H1 (cell line): ENCODE measurements around the gene PTEN. TPM values are rescaled to one million over a fixed set of nuclear protein-coding genes. Genes with fewer than 3 reads are reported as not detected.

Source experiments
- ASH2L ChIP-seq: fragments of 200-600, 300-600 bp; sonication (generic); IDR thresholded peaks from one replicate; pipeline ENCODE4 v1.7.1; 2017; ENCODE audit warnings: low read length
- CHD7 ChIP-seq: fragments of 300-600 bp; sonication (generic); IDR thresholded peaks from 2 replicates; pipeline ENCODE4 v1.7.1; 2012; ENCODE audit warnings: low read length, moderate library complexity, mild to moderate bottlenecking, inconsistent platforms; ENCODE audit not compliant: insufficient replicate concordance
- CTBP2 ChIP-seq: IDR thresholded peaks from 2 replicates; pipeline ENCODE4 v1.7.0; 2011; ENCODE audit warnings: borderline replicate concordance, mild to moderate bottlenecking, moderate library complexity, mixed read lengths, low read length; ENCODE audit not compliant: insufficient read depth, insufficient read length
- KDM4A ChIP-seq: IDR thresholded peaks from one replicate; pipeline ENCODE4 v1.7.1; 2012; ENCODE audit warnings: low read depth, mild to moderate bottlenecking, moderate library complexity, low read length, inconsistent platforms; ENCODE audit not compliant: severe bottlenecking
- SP1 ChIP-seq: IDR thresholded peaks from 2 replicates; pipeline ENCODE4 v1.6.1; 2011; ENCODE audit warnings: low read depth, low read length
- SP2 ChIP-seq: IDR thresholded peaks from 2 replicates; pipeline ENCODE4 v1.6.1; 2012; ENCODE audit warnings: mild to moderate bottlenecking, low read length, inconsistent platforms
- polyA plus RNA-seq, 7 experiments: library from polyadenylated mRNA; depleted of rRNA in 3 of 7; stranded (reverse) in 5 of 7; unstranded in 2 of 7; fragments of >200 nt in 5 of 7; fragments of 200-250 nt in 2 of 7; gene quantifications; 1 replicate in 5 of 7; 2 replicates in 1 of 7; 4 replicates in 1 of 7; pipeline versions ENCODE4 v1.2.1 to v1.2.3, GENCODE V29; 2011 to 2013; ENCODE audit warnings: missing spikeins in 2 of 7, mixed read lengths in 2 of 7
- total RNA-seq: library from RNA; stranded (reverse); fragmentation: NEBNext Ultra II Directional; extraction: Animal tissue kit (Norgen Biotek cat#: 25700); gene quantifications from 2 replicates; pipeline ENCODE4 v1.2.1, GENCODE V29; 2021

PTEN gene
- total and polyA plus RNA-seq, 2 of the 8 experiments (the other 6 are each of a cell fraction or from before 2014, with no cell fraction given): 6.3 to 48.7 TPM

GRCh38 chr10:87920538-87920937, 57.1 kb downstream of the PTEN start (continued):
- no peak for TF ChIP-seq KDM4A
- no peak for TF ChIP-seq CTBP2
- no peak for TF ChIP-seq SP2
- no peak for TF ChIP-seq ASH2L
- TF ChIP-seq CHD7: no peak
- no peak for TF ChIP-seq SP1
